CD1c-positive myeloid dendritic cell (primary cell): Measurements from ENCODE around the gene IRF2.

Source experiments
- DNase-seq: peaks from one replicate; pipeline ENCODE4 v3.0.0-alpha.2; 2016; ENCODE audit errors: extremely low spot score

The IRF2 gene

GRCh38 chr4:184450743-184451535, 23.4 kb downstream of the IRF2 start:
- no peak for DNase-seq

DNA sequence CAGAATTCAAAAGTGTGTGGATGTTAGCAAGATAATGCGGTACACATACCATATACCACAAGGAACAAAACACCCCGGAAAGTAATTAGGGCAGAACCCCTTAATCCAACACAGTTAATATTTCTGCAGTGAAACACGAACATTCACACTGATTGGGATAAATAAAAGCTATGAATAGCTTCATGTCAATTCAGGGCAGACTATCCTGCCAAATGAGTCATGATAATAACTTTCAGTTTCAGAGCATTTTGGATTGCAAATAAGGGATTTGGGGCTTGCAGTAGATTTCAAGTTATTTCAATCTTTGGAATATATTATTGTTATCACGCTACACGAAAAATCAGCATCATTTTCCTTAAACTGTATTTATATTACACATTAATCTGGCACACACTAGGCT, 24.3 kb downstream of the IRF2 start:
- no peak for DNase-seq

DNA sequence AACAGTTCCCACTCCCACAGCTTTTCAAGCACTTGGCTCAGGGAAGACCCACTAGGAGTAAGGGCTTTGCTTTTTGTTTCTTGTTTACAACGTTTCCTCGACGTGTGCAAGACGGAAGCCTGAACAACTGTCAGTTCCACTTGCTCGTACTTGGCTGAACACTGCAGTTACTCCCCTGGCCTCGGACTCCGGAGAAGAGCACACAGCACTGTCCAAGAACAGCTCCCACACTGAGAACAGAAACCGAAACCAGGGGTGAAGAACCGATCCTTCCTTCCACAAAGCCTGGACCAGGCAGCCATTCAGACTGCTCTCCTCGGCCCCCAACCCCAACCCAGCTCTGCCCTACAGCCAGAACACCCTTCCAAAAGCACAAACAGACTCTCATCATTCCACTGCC, 25.5 kb downstream of the IRF2 start:
- peak; percentile 42 for DNase-seq

DNA sequence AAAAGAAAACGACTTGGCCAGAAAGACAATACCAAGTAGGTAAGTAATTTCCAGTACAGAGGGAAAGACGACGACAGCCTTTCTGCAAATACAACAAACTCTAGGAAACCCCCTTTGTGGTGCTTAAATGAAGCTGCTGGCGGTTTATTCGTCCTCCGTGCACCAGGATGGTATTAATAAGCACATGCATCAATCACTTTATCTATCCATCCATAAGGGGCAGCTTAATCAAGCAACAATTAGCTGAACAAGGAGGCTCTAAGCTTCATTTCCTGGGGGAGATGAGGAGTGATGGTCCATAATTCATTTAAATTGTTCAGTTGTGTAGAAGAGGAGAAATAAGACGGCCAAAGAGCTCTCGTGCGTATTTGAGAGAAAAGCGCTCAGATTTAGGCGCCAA, 26.2 kb downstream of the IRF2 start:
- DNase-seq, result no peak

GRCh38 chr4:184447664-184448063, 26.7 kb downstream of the IRF2 start:
- no peak for DNase-seq

GRCh38 chr4:184446132-184446658, 28.2 kb downstream of the IRF2 start:
- no peak for DNase-seq

GRCh38 chr4:184444953-184445309, 29.4 kb downstream of the IRF2 start:
- peak; percentile 37 for DNase-seq

DNA sequence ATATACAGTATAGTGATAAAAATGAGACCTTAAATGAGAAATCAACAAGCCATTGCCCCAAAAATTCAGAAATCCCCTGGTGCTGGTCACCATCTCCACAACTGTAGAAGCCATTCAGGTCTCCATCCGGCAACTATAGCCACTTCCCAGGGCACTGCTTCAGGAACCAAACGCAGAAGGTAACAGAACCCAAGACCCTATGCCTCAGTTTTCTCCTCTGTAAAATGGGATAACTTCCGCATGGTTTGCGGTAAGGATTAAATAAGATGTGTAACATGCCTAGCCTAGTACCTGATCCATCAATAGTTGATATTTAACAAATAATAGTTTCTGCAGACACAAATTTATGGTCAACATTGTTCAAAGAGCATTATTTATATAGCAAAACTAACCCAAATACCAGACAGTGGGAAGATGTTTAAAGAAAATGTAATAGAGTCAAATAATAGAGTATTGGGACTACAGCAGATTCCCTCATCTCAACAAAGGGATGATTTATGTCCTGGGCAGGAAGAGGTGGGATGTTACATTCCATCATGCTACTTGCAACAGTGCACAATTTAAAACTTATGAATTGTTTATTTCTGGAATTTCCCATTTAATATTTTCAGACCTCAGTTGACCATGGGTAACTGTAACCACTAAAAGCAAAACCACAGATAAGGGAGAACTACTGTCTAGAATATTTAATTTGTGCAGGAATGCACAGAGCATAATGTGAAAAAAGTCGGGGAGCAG, 30.0 kb downstream of the IRF2 start:
- DNase-seq, result no peak

- DNase-seq, result no peak
Measured at GRCh38 chr4:184443318-184443717, 31.0 kb downstream of the IRF2 start.

DNA sequence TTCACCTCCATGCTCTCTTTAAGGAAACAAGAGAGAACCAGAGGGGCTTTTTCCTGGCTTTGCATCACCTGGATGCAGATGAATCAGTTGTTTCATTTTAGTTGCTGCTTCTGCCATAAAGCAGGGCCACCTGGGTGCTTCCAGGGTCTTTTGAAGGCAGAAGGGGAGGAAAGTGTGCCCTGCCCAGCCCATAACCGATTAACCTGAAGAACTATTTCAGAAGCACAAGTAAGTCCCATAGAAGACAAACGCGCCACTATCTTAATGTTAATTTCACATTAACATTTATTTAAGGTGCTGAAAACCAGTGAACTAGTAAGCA, 32.1 kb downstream of the IRF2 start:
- no peak for DNase-seq

GRCh38 chr4:184441461-184442313, 32.7 kb downstream of the IRF2 start:
- DNase-seq, result no peak

DNA sequence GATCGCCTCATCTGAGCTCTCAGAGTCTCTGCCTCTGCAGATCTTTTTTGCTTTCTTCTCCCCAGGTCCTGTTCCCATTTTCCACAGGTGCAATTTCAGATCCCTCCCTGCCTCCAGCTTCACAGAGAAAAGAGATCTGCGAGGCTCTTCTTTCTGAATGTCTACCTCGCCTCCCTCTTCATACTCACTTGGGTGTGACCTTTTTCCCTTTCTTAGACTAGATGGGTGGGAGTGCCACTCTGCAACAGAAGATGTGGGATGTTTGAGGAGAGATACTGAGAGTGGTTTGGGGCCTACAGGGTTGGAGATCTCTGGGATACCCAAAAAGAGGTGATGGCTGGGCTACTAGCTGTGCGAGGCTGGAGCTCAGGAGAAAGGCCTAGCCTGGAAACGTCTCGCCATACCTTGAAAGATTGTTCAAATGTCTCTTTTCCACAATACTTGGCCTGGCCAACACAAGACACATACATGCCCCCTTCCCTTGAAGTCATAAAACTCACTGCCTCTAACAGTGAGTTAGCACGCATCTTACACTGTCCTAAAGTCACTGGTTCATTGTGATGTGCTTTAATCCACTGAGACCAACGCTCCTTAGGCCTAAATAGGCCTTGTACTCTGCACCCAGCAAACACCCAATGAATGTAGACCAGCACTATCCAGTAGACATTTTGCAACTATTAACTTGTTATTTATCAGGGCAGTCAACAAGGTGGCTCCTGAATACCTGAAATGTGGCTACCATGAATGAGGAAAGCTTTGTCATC, 33.6 kb downstream of the IRF2 start:
- no peak for DNase-seq

DNA sequence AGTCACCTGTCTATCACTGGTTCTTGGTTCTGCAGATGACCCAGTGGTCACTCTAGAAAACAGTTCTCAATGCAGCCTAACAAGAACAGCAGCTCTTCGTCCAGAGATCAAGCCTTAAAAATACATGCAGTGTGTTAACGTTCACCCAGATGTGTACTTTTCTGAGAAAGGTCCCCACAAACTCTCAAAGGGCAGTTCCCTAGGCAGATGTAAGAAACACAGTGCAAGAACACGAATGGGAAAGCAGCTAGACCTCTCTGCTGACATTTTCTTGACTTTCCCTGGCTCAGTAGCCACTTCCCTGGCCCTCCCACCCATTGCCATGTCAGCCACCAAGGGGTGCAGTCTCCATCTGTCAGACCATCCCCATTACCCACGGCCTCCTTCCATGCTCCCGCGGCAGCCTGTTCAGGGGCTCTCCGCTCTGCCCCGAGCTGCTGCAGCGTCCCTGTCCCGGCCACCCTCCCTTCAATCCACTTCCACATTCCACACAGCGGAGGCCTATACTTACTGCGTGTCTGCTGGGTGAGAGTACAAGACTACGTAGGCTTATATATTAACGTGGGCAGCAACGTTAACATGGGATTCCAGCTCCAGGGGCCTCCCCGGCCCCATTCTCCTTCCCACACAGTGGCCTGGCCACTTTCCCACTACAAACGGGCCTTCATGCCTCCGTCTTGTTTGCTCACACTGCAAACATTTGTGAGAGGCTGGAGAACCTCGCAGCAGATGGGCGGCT, 34.3 kb downstream of the IRF2 start:
- no peak for DNase-seq

DNA sequence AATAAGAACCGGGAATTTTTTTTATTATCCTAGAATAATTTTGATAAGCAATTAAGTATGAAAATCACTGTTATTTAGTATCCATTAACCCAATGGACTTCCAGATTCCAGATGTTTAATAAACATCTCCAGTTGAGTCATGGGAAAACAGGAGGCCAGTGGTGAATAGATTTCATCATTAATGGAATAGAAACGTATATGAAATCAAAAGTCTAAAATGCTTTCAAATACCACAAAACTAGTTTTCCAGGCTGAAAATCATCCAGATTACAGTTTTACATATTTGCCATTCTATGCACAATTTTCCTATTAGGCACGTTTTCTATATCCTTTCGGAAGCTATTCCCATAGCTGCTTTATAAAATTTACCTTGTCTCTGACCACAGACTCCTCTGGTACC, 35.0 kb downstream of the IRF2 start:
- no peak for DNase-seq

DNA sequence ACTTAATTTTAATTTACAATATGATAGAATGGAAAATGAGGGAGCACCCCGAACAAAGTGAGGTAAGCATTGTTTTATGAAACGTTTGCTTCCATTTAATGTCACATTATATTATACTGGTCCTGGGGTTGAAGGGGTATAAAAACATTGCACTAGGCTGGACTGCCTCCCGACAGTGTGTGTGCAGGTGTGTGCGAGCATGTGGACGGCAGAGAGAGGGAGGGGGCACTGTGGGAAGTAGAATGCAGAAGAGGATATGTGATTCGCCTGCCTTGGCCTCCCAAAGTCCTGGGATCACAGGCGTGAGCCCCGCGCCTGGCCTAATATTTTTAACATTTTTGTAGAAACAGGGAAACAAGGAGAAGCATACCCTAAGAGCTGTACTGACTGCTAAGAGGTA, 36.0 kb downstream of the IRF2 start:
- DNase-seq, result no peak

DNA sequence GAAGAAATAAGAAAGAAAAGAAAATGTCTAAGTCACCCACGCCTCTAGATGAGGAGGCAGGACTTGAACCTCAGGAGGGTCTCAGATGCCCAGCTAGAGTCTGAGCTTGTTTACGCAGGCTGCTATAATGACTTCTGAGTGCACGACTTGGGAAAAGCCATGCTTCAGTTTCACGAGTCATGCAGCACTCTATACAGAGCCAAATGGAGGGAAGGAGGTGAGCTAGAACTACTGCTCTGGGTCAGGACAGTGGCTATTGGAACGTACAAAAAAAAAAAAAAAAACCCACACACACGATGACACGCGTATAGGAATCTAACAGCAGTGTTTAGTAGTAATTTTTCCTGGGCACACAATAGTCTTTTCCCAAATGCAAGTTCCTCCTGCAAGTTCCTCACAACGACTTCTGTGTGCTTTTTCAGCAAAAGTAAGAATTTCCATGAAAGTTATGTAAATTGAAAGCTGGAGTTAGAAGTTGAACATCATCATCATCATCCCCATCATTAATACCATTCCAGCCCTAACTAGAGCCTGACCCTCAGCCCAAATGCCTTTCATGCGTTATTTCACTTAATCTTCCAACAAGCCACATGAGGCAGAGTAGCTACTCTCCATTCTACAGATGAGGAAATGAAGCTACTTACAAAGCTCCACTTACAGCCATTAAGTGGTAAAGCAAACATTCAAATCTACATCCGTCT, 36.6 kb downstream of the IRF2 start:
- DNase-seq, result peak; percentile 51

DNA sequence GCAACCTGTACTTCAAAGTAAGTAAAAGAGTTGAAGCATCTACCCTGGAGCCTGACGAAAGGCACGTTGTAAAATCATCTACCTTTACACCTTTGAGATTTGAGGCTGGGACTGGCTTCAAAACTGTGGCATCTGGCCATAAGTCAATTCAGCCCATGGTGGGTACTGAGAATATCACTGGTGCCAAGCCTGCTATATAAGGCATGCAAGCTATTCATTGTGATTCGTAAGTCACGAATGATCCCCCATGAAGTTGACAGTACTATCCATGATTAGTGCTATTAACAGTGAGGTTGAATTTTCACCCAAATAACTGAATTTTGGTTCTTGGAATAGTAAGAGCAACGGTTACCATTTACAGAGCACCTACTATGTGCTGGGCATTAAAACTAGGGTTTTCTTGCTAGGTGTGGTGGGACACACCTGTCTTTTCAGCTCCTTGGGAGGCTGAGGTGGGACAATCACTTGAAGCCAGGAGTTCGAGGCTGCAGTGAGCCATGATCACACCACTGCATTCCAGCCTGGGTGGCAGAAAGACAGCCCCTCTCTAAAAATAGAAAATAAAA, 39.8 kb downstream of the IRF2 start:
- no peak for DNase-seq

DNA sequence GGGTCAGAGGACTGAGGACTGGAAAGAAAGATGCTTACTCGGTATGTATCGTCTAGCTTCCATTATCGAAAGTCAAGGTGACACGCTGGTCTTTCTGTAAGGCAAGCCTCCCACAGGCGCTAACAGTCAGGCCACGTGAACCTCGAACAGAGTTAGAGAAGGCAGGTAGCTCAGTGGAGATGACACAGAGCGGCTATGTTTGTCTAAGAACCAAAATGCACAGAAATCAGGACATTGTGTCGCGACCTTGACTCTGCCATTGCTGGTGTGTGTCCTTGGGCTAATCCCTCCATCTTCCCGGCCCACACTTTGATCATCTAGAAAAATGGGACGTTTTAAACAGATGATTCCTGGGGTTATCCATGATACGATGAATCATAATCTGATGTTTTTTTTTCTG, 40.3 kb downstream of the IRF2 start:
- DNase-seq, result no peak

- DNase-seq, result peak; percentile 17
Measured at GRCh38 chr4:184433258-184433892, 41.0 kb downstream of the IRF2 start.
